GM12891 (cell line): ENCODE measurements around the gene C11orf71.

Source experiments
- DNase-seq: peaks from one replicate; pipeline ENCODE4 v3.0.0; 2011; ENCODE audit warnings: low spot score; ENCODE audit not compliant: insufficient read length
- FAIRE-seq: peaks from 2 replicates; lab custom pipeline; 2011; peaks lifted over from hg19 to GRCh38; lab: Jason Lieb, UNC
- PAX5 ChIP-seq: IDR thresholded peaks from 2 replicates; pipeline ENCODE4 v1.6.1; 2011; ENCODE audit warnings: low read length, moderate library complexity, mild to moderate bottlenecking; ENCODE audit not compliant: insufficient read depth, severe bottlenecking
- POLR2A ChIP-seq: IDR thresholded peaks from 2 replicates; pipeline ENCODE4 v1.6.1; 2011; ENCODE audit warnings: low read depth, low read length, control low read depth
- POLR2AphosphoS5 ChIP-seq: IDR thresholded peaks from 2 replicates; pipeline ENCODE4 v1.6.1; 2011; ENCODE audit warnings: low read depth, low read length, control low read depth
- POU2F2 ChIP-seq: IDR thresholded peaks from 2 replicates; pipeline ENCODE4 v1.6.1; 2011; ENCODE audit warnings: low read depth, mild to moderate bottlenecking, control low read depth, low read length, moderate library complexity
- SPI1 ChIP-seq: IDR thresholded peaks from 2 replicates; pipeline ENCODE4 v1.6.1; 2011; ENCODE audit warnings: low read depth, low read length, control low read depth
- TAF1 ChIP-seq: IDR thresholded peaks from 2 replicates; pipeline ENCODE4 v1.6.1; 2011; ENCODE audit warnings: low read depth, low read length, control low read depth

Gene C11orf71

DNA sequence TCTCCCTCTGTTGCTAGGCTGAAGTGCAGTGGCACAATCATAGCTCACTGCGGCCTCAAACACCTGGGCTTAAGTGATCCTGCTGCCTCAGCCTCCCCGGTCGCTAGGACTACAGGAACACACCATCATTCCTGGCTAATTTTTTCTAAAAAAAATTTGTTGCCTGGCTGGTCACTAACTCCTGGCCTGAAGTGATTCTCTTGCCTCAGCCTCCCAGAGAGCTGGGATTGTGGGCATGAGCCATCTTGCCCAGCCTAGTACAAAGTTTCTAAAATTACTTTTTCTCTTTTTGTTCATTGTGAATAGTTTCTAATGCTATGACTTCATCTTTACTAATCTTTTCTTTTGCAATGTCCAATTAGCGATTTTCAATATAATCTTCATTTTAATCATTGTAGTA, 12.6 kb upstream of the C11orf71 start:
- DNase-seq (no peak), FAIRE-seq (no peak)
- TF ChIP-seq PAX5 (no peak), POU2F2 (no peak), TAF1 (no peak), POLR2A (no peak), POLR2AphosphoS5 (no peak), SPI1 (no peak)

DNA sequence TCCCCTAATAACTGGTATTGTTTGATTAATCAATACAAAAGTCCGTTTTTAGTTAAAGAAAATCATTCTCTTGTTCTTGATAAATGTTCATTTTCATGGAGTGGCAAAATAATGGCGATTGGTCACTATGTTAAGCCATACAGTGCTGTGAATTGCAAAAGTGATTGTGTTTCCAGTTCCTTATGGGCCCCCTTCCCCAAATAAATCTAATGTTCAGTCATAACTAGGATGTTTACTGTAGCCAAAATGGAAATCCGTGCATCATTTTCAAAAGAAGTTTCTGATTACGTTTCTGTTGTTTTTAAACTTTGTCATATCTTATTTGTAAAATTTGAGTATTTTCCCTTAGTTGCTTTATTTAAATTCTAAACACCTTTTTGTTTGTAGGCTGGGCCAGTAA, 1.0 kb upstream of the C11orf71 start:
- DNase-seq (no peak), FAIRE-seq (peak; percentile 68)
- TF ChIP-seq POLR2AphosphoS5 (no peak), POU2F2 (no peak), TAF1 (no peak)

DNA sequence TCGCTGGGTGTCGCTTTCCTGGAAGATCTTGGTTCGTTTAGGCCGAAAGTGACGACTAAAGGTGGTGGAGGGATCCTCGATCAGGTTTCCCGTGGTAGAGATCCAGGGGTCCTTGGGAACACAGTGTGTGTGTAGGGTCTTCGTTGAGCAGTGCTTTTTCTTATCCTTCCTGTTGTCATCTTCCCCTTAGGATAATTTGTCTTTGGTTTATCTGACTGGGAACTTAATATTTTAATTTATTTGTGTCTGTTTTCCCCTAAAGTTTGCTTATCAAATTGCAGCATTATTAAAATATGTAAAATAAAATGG, 558 bp upstream of the C11orf71 start:
- no peak for TF ChIP-seq TAF1
- no peak for TF ChIP-seq POU2F2
- no peak for TF ChIP-seq PAX5
- TF ChIP-seq POLR2AphosphoS5: no peak
- TF ChIP-seq POLR2A: no peak
- TF ChIP-seq SPI1: no peak
- DNase-seq: no peak
- FAIRE-seq: no peak

DNA sequence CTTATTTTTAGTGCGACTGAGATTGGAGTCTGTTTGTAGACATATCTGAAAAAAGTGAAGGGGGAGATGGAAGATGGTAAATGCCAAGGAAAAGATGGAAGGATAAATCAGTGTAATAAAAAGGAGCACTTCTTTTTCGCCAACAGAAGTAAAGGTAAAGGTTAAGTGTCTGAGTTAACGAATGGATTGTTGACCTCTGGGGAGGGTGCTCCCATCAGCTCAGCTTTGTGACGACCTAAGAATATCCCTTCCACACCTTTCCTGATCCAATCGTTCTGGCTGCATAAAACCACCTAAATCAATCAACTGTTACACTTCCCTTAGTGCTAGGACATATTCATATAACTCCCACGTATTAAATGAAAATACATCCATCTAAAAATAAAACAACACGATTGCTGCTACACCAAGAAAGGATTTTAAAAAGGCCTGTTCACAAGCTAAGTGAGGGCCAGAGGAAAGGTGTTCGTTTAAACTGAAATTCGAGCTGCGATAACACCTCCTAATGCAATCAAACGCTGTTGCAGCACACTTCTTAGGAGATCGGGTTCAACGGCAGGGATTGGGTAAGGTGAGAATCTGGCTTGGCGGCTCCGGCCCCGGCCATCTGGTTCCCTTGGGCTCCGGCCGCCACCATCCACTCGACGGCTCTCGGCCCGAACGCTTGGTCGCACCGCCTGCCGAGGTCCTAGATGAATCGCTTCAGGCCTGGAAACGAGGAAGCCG, 658 bp downstream of the C11orf71 start:
- DNase-seq (no peak), FAIRE-seq (no peak)
- no peak for TF ChIP-seq POU2F2
- no peak for TF ChIP-seq POLR2AphosphoS5
- TF ChIP-seq TAF1: no peak
- no peak for TF ChIP-seq POLR2A
- no peak for TF ChIP-seq SPI1
- TF ChIP-seq PAX5: no peak

DNA sequence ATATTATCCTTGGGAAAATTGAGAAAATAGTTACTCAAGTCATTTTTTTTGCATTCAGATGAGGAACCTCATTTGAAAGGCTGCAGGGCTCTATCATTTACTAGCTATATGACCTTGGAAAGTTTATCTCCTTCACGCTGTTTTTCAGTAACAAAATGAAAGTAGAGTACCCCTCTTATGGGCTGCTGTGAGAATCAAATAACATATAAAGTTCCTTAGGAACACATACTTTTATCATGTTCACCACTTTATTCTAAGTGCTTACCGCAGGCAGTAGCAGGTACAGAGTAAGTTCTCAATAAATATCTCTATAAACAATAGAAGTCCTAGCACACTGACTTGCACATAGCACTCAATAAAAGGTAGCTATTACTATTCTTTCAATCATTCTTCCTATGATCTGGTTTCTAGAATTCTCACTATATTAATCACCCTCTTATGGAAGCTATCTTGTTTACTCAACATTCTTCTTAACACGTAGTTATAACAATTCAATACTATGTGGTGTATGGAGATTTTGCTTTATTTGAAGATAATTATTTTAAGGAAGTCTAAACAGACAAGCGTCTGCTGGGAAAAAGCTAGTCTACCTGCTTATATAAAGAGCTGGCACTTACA, 1.9 kb downstream of the C11orf71 start:
- FAIRE-seq (no peak), DNase-seq (no peak)
- no peak for TF ChIP-seq TAF1

DNA sequence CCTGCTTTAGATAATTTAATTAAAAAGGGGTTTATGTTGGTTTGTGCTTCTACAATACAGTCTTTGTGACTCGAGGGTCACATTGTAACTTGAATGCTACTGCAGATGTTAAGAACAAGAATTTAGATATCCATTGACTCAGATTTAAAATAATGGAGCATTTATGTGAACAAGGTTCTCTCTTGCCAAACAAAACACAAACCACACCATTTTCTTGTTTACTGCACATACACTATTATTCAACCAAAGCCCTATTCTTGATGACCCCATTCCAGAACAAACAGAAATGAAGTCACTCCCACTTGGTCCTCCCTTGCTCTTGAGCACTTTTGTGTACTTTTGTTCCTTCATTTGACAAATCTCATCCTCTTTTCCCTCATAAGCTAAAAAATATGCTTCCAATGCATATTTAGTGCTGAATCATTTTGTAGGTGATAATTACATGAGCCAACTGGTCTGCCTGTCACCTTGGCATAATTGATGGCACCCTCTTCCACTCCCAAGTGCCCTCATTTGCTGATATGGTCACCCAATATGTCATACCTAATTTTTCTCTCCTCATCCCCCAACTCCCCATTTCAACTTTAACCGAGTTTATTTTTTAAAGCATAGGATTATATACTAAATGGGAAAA, 2.8 kb downstream of the C11orf71 start:
- no peak for FAIRE-seq
- DNase-seq: no peak
- TF ChIP-seq SPI1: no peak
- TF ChIP-seq POLR2AphosphoS5: no peak
- no peak for TF ChIP-seq TAF1
- no peak for TF ChIP-seq POLR2A

DNA sequence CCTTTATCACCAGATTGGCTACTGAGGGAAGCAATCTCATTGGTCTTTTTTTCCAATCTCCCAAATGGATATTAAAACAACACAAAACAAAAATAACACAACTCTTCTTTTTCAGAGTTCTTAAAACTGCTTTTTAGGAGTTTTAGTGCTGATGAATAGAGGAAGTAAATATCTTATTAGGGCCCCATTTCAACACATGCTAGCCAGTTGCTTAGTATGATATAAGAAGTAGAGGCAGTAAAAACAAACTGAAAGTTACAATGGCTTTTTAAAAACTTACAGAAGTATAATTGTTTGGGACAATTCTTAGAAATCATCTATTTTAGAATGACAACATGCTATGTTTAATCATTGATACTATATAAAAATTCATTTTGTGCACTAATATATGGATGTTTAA, 3.4 kb downstream of the C11orf71 start:
- TF ChIP-seq TAF1 (no peak), POLR2AphosphoS5 (no peak), POLR2A (no peak), POU2F2 (no peak), PAX5 (no peak), SPI1 (no peak)
- FAIRE-seq (no peak), DNase-seq (no peak)

DNA sequence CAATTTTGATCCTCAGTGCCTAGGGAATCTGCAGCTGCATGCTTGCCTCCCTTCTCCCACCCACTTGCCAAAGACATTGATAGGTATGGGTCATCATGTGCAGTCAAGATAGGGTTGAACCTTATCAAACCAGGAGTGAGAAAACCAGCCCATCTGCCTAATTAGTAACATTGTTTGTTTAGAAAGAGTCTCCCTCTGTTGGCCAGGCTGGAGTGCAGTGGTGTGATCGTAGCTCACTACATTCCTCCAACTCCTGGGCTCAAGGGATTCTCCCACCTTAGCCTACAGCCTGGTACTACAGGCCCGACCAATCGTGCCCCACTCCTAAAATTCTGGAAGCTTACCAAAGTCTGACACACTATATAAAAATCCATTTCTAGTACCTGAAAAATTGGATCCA, 4.6 kb downstream of the C11orf71 start:
- TF ChIP-seq POLR2A (no peak), PAX5 (no peak), TAF1 (no peak)
- FAIRE-seq (no peak), DNase-seq (no peak)

DNA sequence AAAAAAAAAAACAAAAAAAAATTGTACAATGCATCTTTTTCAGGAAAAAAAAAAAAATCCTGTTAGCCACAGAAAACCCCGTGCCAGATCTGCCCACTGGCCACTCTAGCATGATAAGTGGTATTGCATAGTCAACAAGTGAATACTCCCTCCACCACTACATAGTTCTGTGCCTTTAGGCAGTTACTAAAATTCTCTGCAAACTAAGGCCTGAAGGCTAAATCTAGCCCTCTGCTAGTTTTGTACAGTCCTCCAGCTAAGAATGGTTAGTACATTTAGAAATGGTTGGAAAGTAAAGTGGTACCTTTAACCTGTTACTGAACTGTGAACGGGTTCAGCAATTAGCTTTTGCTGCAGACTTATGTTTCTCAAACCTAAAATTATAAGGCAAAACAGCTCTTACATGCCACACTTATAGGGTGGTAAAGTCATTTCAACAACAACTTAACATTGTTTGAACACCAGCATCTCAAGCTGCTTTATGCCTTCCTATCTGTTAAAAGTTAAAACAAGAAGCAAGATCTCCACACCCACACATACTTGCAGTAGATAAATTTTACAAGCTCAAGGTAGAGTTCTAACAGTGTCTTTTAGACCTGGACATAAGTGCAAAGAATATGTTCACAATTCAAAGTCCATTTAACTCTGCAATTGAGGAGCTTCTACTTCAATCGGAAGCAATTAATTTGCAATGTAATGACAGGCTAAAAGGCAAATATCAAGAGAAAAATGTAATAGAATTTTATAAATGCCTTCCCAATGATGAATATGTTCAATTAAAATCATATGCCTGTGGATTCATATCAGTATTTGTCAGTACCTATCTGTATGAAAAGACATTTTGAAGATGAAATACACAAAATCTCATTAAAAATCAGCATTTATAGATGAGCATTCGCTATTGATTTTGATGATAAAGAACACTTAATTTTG, 7.3 kb downstream of the C11orf71 start:
- no peak for TF ChIP-seq PAX5
- TF ChIP-seq POLR2AphosphoS5: no peak
- no peak for TF ChIP-seq POU2F2
- no peak for TF ChIP-seq POLR2A
- no peak for TF ChIP-seq SPI1
- no peak for TF ChIP-seq TAF1
- no peak for FAIRE-seq
- no peak for DNase-seq

DNA sequence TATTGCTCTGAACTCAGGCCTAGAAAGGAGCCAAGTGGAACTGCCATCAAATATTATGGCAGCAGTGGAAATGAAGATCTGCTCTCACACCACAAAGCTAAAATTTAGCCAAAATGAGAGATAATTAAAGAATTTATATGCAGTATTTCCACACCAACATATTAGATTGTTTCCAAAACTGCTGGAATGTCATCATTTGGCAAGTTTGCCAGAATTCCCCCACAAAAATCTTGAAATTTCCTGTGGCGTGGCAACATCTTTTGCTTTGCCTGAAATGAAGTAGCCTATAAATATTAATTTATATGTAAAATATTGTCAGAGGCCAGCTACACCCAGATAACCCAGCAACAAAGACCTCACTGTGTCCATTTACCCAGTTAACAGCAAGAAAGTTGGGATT, 13.8 kb downstream of the C11orf71 start:
- no peak for TF ChIP-seq POLR2A
- TF ChIP-seq SPI1: no peak
- TF ChIP-seq POU2F2: no peak
- no peak for TF ChIP-seq TAF1
- no peak for TF ChIP-seq POLR2AphosphoS5
- TF ChIP-seq PAX5: no peak
- DNase-seq: no peak
- no peak for FAIRE-seq

DNA sequence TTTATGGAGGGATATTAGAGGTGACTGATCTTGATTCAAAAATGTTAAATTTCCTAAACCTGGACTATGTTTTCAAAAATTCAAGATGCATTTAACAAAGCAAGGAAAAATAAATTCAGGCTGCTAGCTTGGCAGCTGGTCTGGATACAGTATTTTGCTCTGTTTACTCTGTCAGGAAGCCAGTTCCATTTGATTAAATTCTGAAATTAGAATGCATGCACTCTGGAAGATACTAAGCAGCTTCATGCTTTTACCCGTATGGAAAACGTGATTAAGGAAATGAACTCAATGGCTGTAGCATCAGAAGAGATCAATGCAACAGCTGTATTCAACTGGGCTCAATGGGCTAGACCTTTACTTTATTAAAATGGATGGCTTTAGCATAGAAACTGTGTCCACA, 14.2 kb downstream of the C11orf71 start:
- DNase-seq: no peak
- no peak for FAIRE-seq
- no peak for TF ChIP-seq TAF1
- TF ChIP-seq POU2F2: no peak
- TF ChIP-seq POLR2AphosphoS5: no peak
- TF ChIP-seq SPI1: no peak
- no peak for TF ChIP-seq POLR2A
- TF ChIP-seq PAX5: no peak
